ENCODE results near the gene SMAD4. TPM values are rescaled to one million over a fixed set of nuclear protein-coding genes. Genes with fewer than 3 reads are reported as not detected.

The SMAD4 gene
- total and polyA plus RNA-seq, 2 of the 8 experiments (the other 6 are each of a cell fraction or from before 2014, with no cell fraction given): 86.5 to 139 TPM

- Histone ChIP-seq H3K4ac (replicated peaks; ENCODE audit: insufficient read length, low read depth, low read length) (no peak overlapping the region), H2BK5ac (ENCODE audit: low read depth, low read length) (no peak overlapping the region), H2BK12ac (ENCODE audit: low read depth, low read length) (no peak overlapping the region), H4K91ac (replicated peaks; ENCODE audit: insufficient read length, low read length) (no peak overlapping the region), H3K4me3 (ENCODE audit: extremely low read depth in 1 of 4, insufficient read depth in 2 of 4, low read depth in 3 of 4, low read length in 4 of 4) (no peak overlapping the region), H3K79me1 (ENCODE audit: low read depth, low read length) (no peaks in the 10 kb centered on the region), H3K56ac (replicated peaks; ENCODE audit: insufficient read length, low read depth, low read length) (no peak overlapping the region), H2AK5ac (ENCODE audit: low read depth, low read length) (no peak overlapping the region), H3K23ac (ENCODE audit: insufficient read length) (no peak overlapping the region), H3K18ac (ENCODE audit: extremely low read depth, low read length) (no peak overlapping the region), H3K27me3 (replicated peaks in 1 of 4; ENCODE audit: control insufficient read depth in 3 of 4, extremely low read depth in 1 of 4, insufficient read depth in 3 of 4, low read length in 3 of 4) (no peaks in the 10 kb centered on the region), H4K8ac (ENCODE audit: extremely low read depth, insufficient read depth, low read length) (no peak overlapping the region), H3K9ac (replicated peaks in 1 of 4; ENCODE audit: extremely low read depth in 1 of 4, low read depth in 3 of 4, low read length in 3 of 4) (no peak overlapping the region), H3K14ac (ENCODE audit: insufficient read length) (no peak overlapping the region), H3K79me2 (ENCODE audit: control insufficient read depth in 1 of 2, insufficient read depth in 2 of 2, low read length in 2 of 2) (0 out of 4 replicates have a peak, but pooled peaks cover 0 to 4% of the 10 kb centered on the region in 2 experiments), H3K27ac (ENCODE audit: low read depth, low read length) (no peak overlapping the region), H4K5ac (ENCODE audit: insufficient read length, low read depth, low read length) (no peak overlapping the region), H3K9me3 (ENCODE audit: insufficient read depth in 2 of 2, low read depth in 1 of 2, low read length in 1 of 2) (no peaks in the 10 kb centered on the region), H4K20me1 (replicated peaks in 1 of 2; ENCODE audit: control insufficient read depth in 1 of 2, insufficient read depth in 2 of 2, low read length in 2 of 2) (no peaks in the 10 kb centered on the region), H3K4me1 (replicated peaks in 1 of 4; ENCODE audit: control insufficient read depth in 3 of 4, insufficient read depth in 4 of 4, low read length in 3 of 4) (no peaks in the 10 kb centered on the region), H2BK20ac (ENCODE audit: low read length) (no peak overlapping the region), H2AFZ (ENCODE audit: low read length) (no peak overlapping the region), H2BK15ac (ENCODE audit: low read length) (no peak overlapping the region), H3K36me3 (ENCODE audit: control insufficient read depth in 2 of 4, insufficient read depth in 4 of 4, low read length in 3 of 4) (peaks cover 5 to 71% (median 25%) of the 10 kb centered on the region in 4 experiments; a peak in 6 of 8 replicates), H3K23me2 (ENCODE audit: low read depth, low read length) (no peaks in the 10 kb centered on the region), H3K4me2 (ENCODE audit: insufficient read depth in 1 of 2, low read depth in 2 of 2, low read length in 2 of 2) (no peak overlapping the region), H2BK120ac (replicated peaks; ENCODE audit: low read depth, low read length) (no peak overlapping the region)
- FAIRE-seq (no peak), DNase-seq (ENCODE audit: low read depth in 1 of 2, low spot score in 2 of 2) (no peak)
- 92% methylated on average over 3 of the region's 4 CpGs; no CpG with 5 or more reads in 1 of the 2 experiments for WGBS, 2 experiments (ENCODE audit: extremely low coverage in 1 of 2, insufficient coverage in 1 of 2, insufficient read length in 1 of 2, insufficient replicate concordance in 2 of 2, low coverage in 1 of 2, low lambda C conversion rate in 2 of 2, missing lambda C conversion rate in 1 of 2)
- CTCF ChIA-PET (ENCODE audit: partially characterized antibody): interaction anchor here (0.6 to 1.7 kb wide), 3 partner anchors 14 to 268 kb away, joined by 3 to 9 read pairs (median 4); no protein-coding TSS in a partner anchor
- POLR2A ChIA-PET (ENCODE audit: partially characterized antibody): no interaction called here
- TF ChIP-seq CHD1 (IDR thresholded peaks at IDR 0.05; ENCODE audit: low read depth, low read length) (no peak), BRCA1 (IDR thresholded peaks at IDR 0.05; ENCODE audit: low read depth, low read length) (no peak), CTCF (IDR thresholded peaks at IDR 0.05; ENCODE audit: control extremely low read depth in 1 of 3, insufficient read depth in 1 of 3, low read depth in 1 of 3, low read length in 3 of 3) (no peak), SUZ12 (IDR thresholded peaks at IDR 0.05; ENCODE audit: low read length) (no peak), SAP30 (IDR thresholded peaks at IDR 0.05; ENCODE audit: insufficient read depth, insufficient replicate concordance, low read length) (no peak), FOSL1 (IDR thresholded peaks at IDR 0.05; ENCODE audit: insufficient read depth, low read depth, low read length) (no peak), SIRT6 (IDR thresholded peaks at IDR 0.05; ENCODE audit: low read length) (no peak), ZNF274 (IDR thresholded peaks at IDR 0.05; ENCODE audit: borderline replicate concordance, extremely low read depth, low read length) (no peak), RBBP5 (IDR thresholded peaks at IDR 0.05; ENCODE audit: borderline replicate concordance, low read depth, low read length) (no peak), SP1 (IDR thresholded peaks at IDR 0.05; ENCODE audit: low read depth, low read length) (no peak), MAFK (IDR thresholded peaks at IDR 0.05; ENCODE audit: low read depth, low read length) (no peak), SIX5 (IDR thresholded peaks at IDR 0.05; ENCODE audit: low read depth, low read length) (no peak)
Observed at GRCh38 chr18:51066273-51066672, 36.3 kb downstream of the SMAD4 start.

Data from H1 (cell line).